Upper lobe of right lung (tissue), 1 donor: ENCODE measurements around the gene ESR1. TPM values are rescaled to one million over a fixed set of nuclear protein-coding genes. Genes with fewer than 3 reads are reported as not detected.

Experiments used
- ATAC-seq: fragments of 200-7000 bp; cut with Tn5 transposase; one replicate; pipeline ENCODE4 v1.9.1; 2020; ENCODE audit warnings: mild to moderate bottlenecking, moderate library complexity
- DNase-seq: peaks from one replicate; pipeline ENCODE4 v3.0.0-alpha.2; 2020
- H3K27ac ChIP-seq: fragments of 200-600 bp; one replicate; pipeline ENCODE4 v1.8.0; 2022
- H3K27me3 ChIP-seq: fragments of 200-600 bp; one replicate; pipeline ENCODE4 v1.8.0; 2022; ENCODE audit warnings: mild to moderate bottlenecking
- H3K36me3 ChIP-seq: fragments of 200-600 bp; one replicate; pipeline ENCODE4 v1.8.0; 2022
- H3K4me1 ChIP-seq: fragments of 200-600 bp; one replicate; pipeline ENCODE4 v1.8.0; 2022
- H3K4me3 ChIP-seq: fragments of 200-600 bp; one replicate; pipeline ENCODE4 v1.8.0; 2022; ENCODE audit warnings: mild to moderate bottlenecking
- H3K9me3 ChIP-seq: fragments of 200-600 bp; one replicate; pipeline ENCODE4 v1.8.0; 2022
- CTCF ChIP-seq: fragments of 200-600 bp; IDR thresholded peaks from one replicate; pipeline ENCODE4 v1.8.0; 2022; ENCODE audit warnings: antibody characterized with exemption
- intact Hi-C: fragments of 100-400 bp; cut with DNase I; formaldehyde crosslinking; loops from one replicate; pipeline ENCODE4 v1.11.0; 2022
- total RNA-seq: library from RNA; stranded (reverse); fragmentation: NEBNext Ultra II Directional; extraction: Animal tissue kit (Norgen Biotek cat#: 25700); gene quantifications from one replicate; pipeline ENCODE4 v1.2.1, GENCODE V29; 2021
- donor health status: DM: no; HTN: yes; CAD: no; lungs with severe emphysema.

The ESR1 gene
- total RNA-seq, 1 donor from 2014 or later = 5.7 TPM

DNA sequence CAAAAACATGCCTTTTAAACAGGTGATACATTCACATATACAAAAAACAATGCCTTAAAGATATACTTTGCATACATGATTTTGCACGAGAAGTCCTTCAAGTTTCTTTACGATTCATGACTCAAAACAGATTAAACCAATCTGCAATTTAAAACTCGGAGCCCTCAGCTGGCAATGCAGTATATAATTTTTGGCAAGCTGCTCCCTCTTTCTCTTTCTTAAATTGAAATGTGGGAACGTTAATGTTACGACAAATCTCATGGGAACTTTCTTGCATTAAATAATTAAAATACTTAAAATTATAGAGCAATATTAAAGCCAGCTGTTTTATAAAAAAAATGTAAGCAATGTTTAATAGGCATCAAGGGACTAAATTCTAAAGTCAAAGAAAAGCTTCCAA is 334.6 kb downstream of the ESR1 start:
- Histone ChIP-seq H3K4me1 (no peaks in the 10 kb centered on the region), H3K4me3 (no peak overlapping the region), H3K36me3 (peaks cover 98% of the 10 kb centered on the region), H3K27me3 (no peaks in the 10 kb centered on the region), H3K9me3 (no peaks in the 10 kb centered on the region), H3K27ac (no peak overlapping the region)
- ATAC-seq (no peak), DNase-seq (no peak)
- no peak for TF ChIP-seq CTCF
- intact Hi-C loops = no loop called here

GRCh38 chr6:152143359-152143758 is 335.9 kb downstream of the ESR1 start:
- H3K9me3 ChIP-seq = no peaks in the 10 kb centered on the region
- intact Hi-C loops = no loop called here
- no peak for DNase-seq
- TF ChIP-seq CTCF = no peak
- no peaks in the 10 kb centered on the region for H3K4me1 ChIP-seq
- H3K4me3 ChIP-seq = no peak overlapping the region
- ATAC-seq = no peak
- no peak overlapping the region for H3K27ac ChIP-seq
- no peaks in the 10 kb centered on the region for H3K27me3 ChIP-seq
- peaks cover 98% of the 10 kb centered on the region for H3K36me3 ChIP-seq

- Histone ChIP-seq H3K4me1 (no peaks in the 10 kb centered on the region), H3K4me3 (no peak overlapping the region), H3K27ac (no peak overlapping the region), H3K9me3 (no peaks in the 10 kb centered on the region), H3K36me3 (peaks cover 98% of the 10 kb centered on the region), H3K27me3 (no peaks in the 10 kb centered on the region)
- intact Hi-C loops = no loop called here
- ATAC-seq (no peak), DNase-seq (no peak)
- no peak for TF ChIP-seq CTCF
Observed at GRCh38 chr6:152146385-152146784, 338.9 kb downstream of the ESR1 start.

DNA sequence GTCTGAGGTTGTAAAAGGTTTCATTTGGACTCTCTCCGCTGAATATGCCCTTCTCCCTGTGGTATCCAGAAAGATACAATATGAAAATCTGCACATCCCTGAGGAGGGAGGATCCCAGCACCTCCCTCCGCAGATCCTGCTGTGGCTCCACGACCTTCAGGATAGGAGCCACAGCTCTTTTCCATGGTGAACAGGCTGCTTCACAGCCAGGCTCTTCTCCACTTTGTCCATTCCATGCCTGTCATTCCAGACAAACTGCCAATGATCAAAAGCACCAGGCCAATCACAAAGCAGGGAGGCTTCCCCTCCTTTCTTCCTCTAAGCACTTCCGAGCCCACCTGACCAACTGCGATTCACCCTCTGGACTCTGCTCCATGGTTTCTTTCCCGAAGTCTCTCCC is 339.8 kb downstream of the ESR1 start:
- ATAC-seq = no peak
- Histone ChIP-seq H3K27ac (no peak overlapping the region), H3K4me3 (no peak overlapping the region), H3K36me3 (peaks cover 98% of the 10 kb centered on the region), H3K4me1 (no peaks in the 10 kb centered on the region), H3K9me3 (no peaks in the 10 kb centered on the region), H3K27me3 (no peaks in the 10 kb centered on the region)
- no peak for TF ChIP-seq CTCF
- intact Hi-C loops = no loop called here
- no peak for DNase-seq

GRCh38 chr6:152148412-152148811 is 340.9 kb downstream of the ESR1 start:
- Histone ChIP-seq H3K27ac (no peak overlapping the region), H3K4me1 (no peaks in the 10 kb centered on the region), H3K36me3 (peaks cover 99% of the 10 kb centered on the region), H3K9me3 (no peaks in the 10 kb centered on the region), H3K27me3 (no peaks in the 10 kb centered on the region), H3K4me3 (no peak overlapping the region)
- intact Hi-C loops = no loop called here
- no peak for ATAC-seq
- TF ChIP-seq CTCF = no peak
- DNase-seq = no peak

- no peak overlapping the region for H3K4me3 ChIP-seq
- no peak overlapping the region for H3K27ac ChIP-seq
- intact Hi-C loops = no loop called here
- DNase-seq = no peak
- no peaks in the 10 kb centered on the region for H3K4me1 ChIP-seq
- peaks cover 98% of the 10 kb centered on the region for H3K36me3 ChIP-seq
- no peak for TF ChIP-seq CTCF
- H3K27me3 ChIP-seq = no peaks in the 10 kb centered on the region
- ATAC-seq = no peak
- no peaks in the 10 kb centered on the region for H3K9me3 ChIP-seq
Observed at GRCh38 chr6:152150196-152150595, 342.7 kb downstream of the ESR1 start.
